H1 (cell line): ENCODE results near the gene UGT1A3.

Experiments used
- CTCF ChIP-seq, 3 experiments: IDR thresholded peaks; 1 replicate in 2 of 3; 2 replicates in 1 of 3; pipeline versions ENCODE4 v1.5.1 to v1.6.1; 2011; ENCODE audit warnings: low read length in 3 of 3, mild to moderate bottlenecking in 3 of 3, inconsistent platforms in 2 of 3, low read depth in 1 of 3, moderate library complexity in 1 of 3; ENCODE audit not compliant: insufficient read depth in 1 of 3; ENCODE audit errors: control extremely low read depth in 1 of 3
- EGR1 ChIP-seq: IDR thresholded peaks from 2 replicates; pipeline ENCODE4 v1.6.1; 2011; ENCODE audit warnings: low read depth, low read length, borderline replicate concordance
- HDAC6 ChIP-seq: IDR thresholded peaks from one replicate; pipeline ENCODE4 v1.7.1; 2012; ENCODE audit warnings: low read depth, mild to moderate bottlenecking, inconsistent platforms, low read length, moderate library complexity
- POLR2AphosphoS5 ChIP-seq: IDR thresholded peaks from 2 replicates; pipeline ENCODE4 v1.6.1; 2011; ENCODE audit warnings: low read depth, low read length
- SAP30 ChIP-seq: fragments of 300-600 bp; sonication (generic); IDR thresholded peaks from 2 replicates; pipeline ENCODE4 v1.7.1; 2012; ENCODE audit warnings: low read length, moderate library complexity, mild to moderate bottlenecking, inconsistent platforms; ENCODE audit not compliant: insufficient read depth, insufficient replicate concordance

GRCh38 chr2:233813236-233814055 lies 84.6 kb downstream of the UGT1A3 start:
- no peak for TF ChIP-seq CTCF (IDR thresholded peaks at IDR 0.05; ENCODE audit: control extremely low read depth in 1 of 3, insufficient read depth in 1 of 3, low read depth in 1 of 3, low read length in 3 of 3)
- no peak for TF ChIP-seq SAP30
- no peak for TF ChIP-seq EGR1
- no peak for TF ChIP-seq POLR2AphosphoS5
- TF ChIP-seq HDAC6, result no peak
